GM23338 (cell line): ENCODE results near the gene NIT1. TPM values are rescaled to one million over a fixed set of nuclear protein-coding genes. Genes with fewer than 3 reads are reported as not detected.

ENCODE experiments used
- ATAC-seq: fragments of 200-7000 bp; cut with Tn5 transposase; 3 replicates; pipeline ENCODE4 v1.9.1; 2020
- DNase-seq: peaks from one replicate; pipeline ENCODE4 v3.0.0-alpha.2; 2015; ENCODE audit warnings: low spot score
- H2AFZ ChIP-seq: fragments of 200-600 bp; sonication (generic); 2 replicates; pipeline ENCODE4 v1.8.0; 2016; ENCODE audit warnings: antibody characterized with exemption, mild to moderate bottlenecking, moderate library complexity
- H3F3A ChIP-seq: fragments of 200-600 bp; sonication (generic); replicated peaks from 2 replicates; pipeline ENCODE4 v1.8.0; 2017; ENCODE audit warnings: antibody characterized with exemption, mixed run types, low read depth
- H3K27ac ChIP-seq: fragments of 200-600 bp; sonication (generic); 2 replicates; pipeline ENCODE4 v1.6.1; 2016; ENCODE audit warnings: low read depth
- H3K27me3 ChIP-seq: fragments of 200-600 bp; sonication (generic); 2 replicates; pipeline ENCODE4 v1.8.0; 2016; ENCODE audit warnings: mild to moderate bottlenecking, mixed run types, moderate library complexity; ENCODE audit not compliant: insufficient read depth
- H3K36me3 ChIP-seq: fragments of 200-600 bp; sonication (generic); 2 replicates; pipeline ENCODE4 v1.8.0; 2016; ENCODE audit warnings: mild to moderate bottlenecking; ENCODE audit not compliant: insufficient read depth
- H3K4me1 ChIP-seq: fragments of 200-600 bp; sonication (generic); 2 replicates; pipeline ENCODE4 v1.8.0; 2016; ENCODE audit warnings: mild to moderate bottlenecking, moderate library complexity; ENCODE audit not compliant: insufficient read depth
- H3K4me2 ChIP-seq: fragments of 200-600 bp; sonication (generic); 2 replicates; pipeline ENCODE4 v1.7.1; 2017; ENCODE audit warnings: mixed run types
- H3K4me3 ChIP-seq: fragments of 200-600 bp; sonication (generic); 2 replicates; pipeline ENCODE4 v1.6.1; 2016; ENCODE audit warnings: mixed run types
- H3K79me2 ChIP-seq: fragments of 200-600 bp; sonication (generic); replicated peaks from 2 replicates; pipeline ENCODE4 v1.8.0; 2017; ENCODE audit warnings: mild to moderate bottlenecking; ENCODE audit not compliant: insufficient read depth
- H3K9me2 ChIP-seq: fragments of 200-600 bp; sonication (generic); 2 replicates; pipeline ENCODE4 v1.8.0; 2017; ENCODE audit not compliant: insufficient read depth
- H4K20me1 ChIP-seq: fragments of 200-600 bp; sonication (generic); replicated peaks from 2 replicates; pipeline ENCODE4 v1.8.0; 2017; ENCODE audit warnings: mild to moderate bottlenecking; ENCODE audit not compliant: insufficient read depth
- H3K27ac Mint-ChIP-seq: 2 replicates; pipeline ENCODE4 v1.8.0; 2020; ENCODE audit warnings: inconsistent platforms, mild to moderate bottlenecking, moderate library complexity, mixed read lengths
- H3K27me3 Mint-ChIP-seq: 3 replicates; pipeline ENCODE4 v1.8.0; 2022; ENCODE audit warnings: low read depth, mild to moderate bottlenecking, moderate library complexity, mixed read lengths, inconsistent platforms; ENCODE audit not compliant: insufficient read depth, poor library complexity
- H3K36me3 Mint-ChIP-seq: 3 replicates; pipeline ENCODE4 v1.8.0; 2021; ENCODE audit warnings: low read depth, mild to moderate bottlenecking, inconsistent platforms, moderate library complexity, mixed read lengths
- H3K4me1 Mint-ChIP-seq: 3 replicates; pipeline ENCODE4 v1.8.0; 2020; ENCODE audit warnings: mild to moderate bottlenecking, inconsistent platforms, mixed read lengths
- H3K4me3 Mint-ChIP-seq: 3 replicates; pipeline ENCODE4 v1.8.0; 2021; ENCODE audit warnings: moderate library complexity, mild to moderate bottlenecking, inconsistent platforms, mixed read lengths
- H3K9me3 Mint-ChIP-seq: 3 replicates; pipeline ENCODE4 v1.8.0; 2020; ENCODE audit warnings: moderate library complexity, mild to moderate bottlenecking, inconsistent platforms, mixed read lengths
- CREB1 ChIP-seq: fragments of 250-450 bp; sonication (Bioruptor Pico); IDR thresholded peaks from 2 replicates; pipeline ENCODE4 v1.5.0; 2020; ENCODE audit warnings: low read depth, mild to moderate bottlenecking, moderate library complexity
- EZH2 ChIP-seq: fragments of 200-600 bp; sonication (generic); IDR thresholded peaks from one replicate; pipeline ENCODE4 v1.8.0; 2017; ENCODE audit warnings: antibody characterized with exemption, mild to moderate bottlenecking, low read depth; ENCODE audit not compliant: unreplicated experiment
- EZH2phosphoT487 ChIP-seq: fragments of 200-600 bp; sonication (generic); IDR thresholded peaks from one replicate; pipeline ENCODE4 v1.8.1; 2018; ENCODE audit warnings: antibody characterized with exemption; ENCODE audit not compliant: unreplicated experiment
- JUNB ChIP-seq: IDR thresholded peaks from one replicate; pipeline ENCODE4 v1.6.1; 2016; ENCODE audit warnings: antibody characterized with exemption; ENCODE audit not compliant: unreplicated experiment
- ZNF462 ChIP-seq: fragments of 250-450 bp; sonication (Bioruptor Pico); IDR thresholded peaks from 2 replicates; pipeline ENCODE4 v1.5.0; 2020; ENCODE audit warnings: mild to moderate bottlenecking, moderate library complexity
- polyA plus RNA-seq: library from polyadenylated mRNA; unstranded; fragments of >200 nt; fragmentation: Nextera tagmentation; extraction: Ambion mirVana; gene quantifications from 2 replicates; pipeline ENCODE4 v1.2.1, GENCODE V29; 2016
- total RNA-seq: library from RNA; depleted of rRNA; stranded (reverse); fragments of >200 nt; shearing (Covaris generic); gene quantifications from 2 replicates; pipeline ENCODE4 v1.2.3, GENCODE V29; 2014
- TF ChIP-seq, protein P1 (sequence below): IDR thresholded peaks from 2 replicates; pipeline ENCODE4 v1.6.1; 2016; ENCODE audit warnings: antibody characterized with exemption
- TF ChIP-seq, protein P2 (sequence below), 2 experiments: fragments of 200-600 bp in 1 of 2; sonication (generic) in 1 of 2; conservative IDR thresholded peaks; 2 replicates each; pipeline versions ENCODE4 v1.5.1 to v1.6.1; 2016 to 2017; ENCODE audit warnings: antibody characterized with exemption in 2 of 2, low read depth in 2 of 2, mild to moderate bottlenecking in 2 of 2, moderate library complexity in 1 of 2

NIT1 gene
- total and polyA plus RNA-seq, 2 experiments from 2014 or later = 35.9 to 43.0 TPM

- TF ChIP-seq ZNF462 (CRISPR knock-in tag) (no peak), JUNB (no peak), EZH2phosphoT487 (no peak), EZH2 (no peak)
- TF ChIP-seq, protein P1, sequence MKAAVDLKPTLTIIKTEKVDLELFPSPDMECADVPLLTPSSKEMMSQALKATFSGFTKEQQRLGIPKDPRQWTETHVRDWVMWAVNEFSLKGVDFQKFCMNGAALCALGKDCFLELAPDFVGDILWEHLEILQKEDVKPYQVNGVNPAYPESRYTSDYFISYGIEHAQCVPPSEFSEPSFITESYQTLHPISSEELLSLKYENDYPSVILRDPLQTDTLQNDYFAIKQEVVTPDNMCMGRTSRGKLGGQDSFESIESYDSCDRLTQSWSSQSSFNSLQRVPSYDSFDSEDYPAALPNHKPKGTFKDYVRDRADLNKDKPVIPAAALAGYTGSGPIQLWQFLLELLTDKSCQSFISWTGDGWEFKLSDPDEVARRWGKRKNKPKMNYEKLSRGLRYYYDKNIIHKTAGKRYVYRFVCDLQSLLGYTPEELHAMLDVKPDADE = no peak
Measured at GRCh38 chr1:161085165-161085564, 32.7 kb upstream of the NIT1 start (continued).

DNA sequence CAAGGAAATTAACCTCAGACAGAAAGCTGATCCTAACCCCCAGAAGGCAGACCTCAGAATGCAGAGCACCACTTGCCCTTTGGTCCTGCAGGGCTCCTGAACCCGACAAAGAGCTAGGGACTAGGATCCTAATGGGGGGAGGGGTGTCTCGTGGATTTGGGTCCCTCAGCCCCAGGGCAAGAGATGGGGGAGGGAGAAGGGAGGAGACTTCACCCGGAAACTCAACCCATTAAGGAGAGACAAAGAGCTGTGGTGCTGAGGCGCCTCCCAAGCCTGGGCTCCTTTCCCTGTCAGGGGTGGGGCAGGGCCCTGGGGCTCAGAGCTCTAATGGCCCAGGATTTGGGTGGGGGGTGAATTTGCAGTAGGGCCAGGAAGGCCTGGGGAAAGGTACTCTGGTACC is 31.4 kb upstream of the NIT1 start:
- Mint-ChIP-seq H3K9me3 (no peaks in the 10 kb centered on the region; the same call in 2 of the 3 replicates), H3K27me3 (peaks cover 12% of the 10 kb centered on the region), H3K4me3 (no peak overlapping the region), H3K36me3 (no peaks in the 10 kb centered on the region; the same call in 2 of the 3 replicates), H3K27ac (no peak overlapping the region), H3K4me1 (peaks cover 20% of the 10 kb centered on the region)
- peaks cover 5% of the 10 kb centered on the region; the same call in 1 of the 2 replicates for H3K9me2 ChIP-seq
- ATAC-seq (no peak; the same call in 2 of the 3 replicates), DNase-seq (peak; percentile 17)
- 0 out of 2 replicates have a peak overlapping the region, but pooled peaks have one; percentile 14 for H2AFZ ChIP-seq
- no peak overlapping the region for H3K4me3 ChIP-seq
- H3K27ac ChIP-seq = no peak overlapping the region
- H3K4me1 ChIP-seq = peaks cover 7% of the 10 kb centered on the region
- no peaks in the 10 kb centered on the region for H3K36me3 ChIP-seq
- no peaks in the 10 kb centered on the region for H3K27me3 ChIP-seq
- H3F3A ChIP-seq = no peaks in the 10 kb centered on the region
- H3K4me2 ChIP-seq = 0 out of 2 replicates have a peak overlapping the region, but pooled peaks have one; percentile 38
- no peaks in the 10 kb centered on the region for H3K79me2 ChIP-seq
- no peaks in the 10 kb centered on the region for H4K20me1 ChIP-seq
- TF ChIP-seq, protein P2, sequence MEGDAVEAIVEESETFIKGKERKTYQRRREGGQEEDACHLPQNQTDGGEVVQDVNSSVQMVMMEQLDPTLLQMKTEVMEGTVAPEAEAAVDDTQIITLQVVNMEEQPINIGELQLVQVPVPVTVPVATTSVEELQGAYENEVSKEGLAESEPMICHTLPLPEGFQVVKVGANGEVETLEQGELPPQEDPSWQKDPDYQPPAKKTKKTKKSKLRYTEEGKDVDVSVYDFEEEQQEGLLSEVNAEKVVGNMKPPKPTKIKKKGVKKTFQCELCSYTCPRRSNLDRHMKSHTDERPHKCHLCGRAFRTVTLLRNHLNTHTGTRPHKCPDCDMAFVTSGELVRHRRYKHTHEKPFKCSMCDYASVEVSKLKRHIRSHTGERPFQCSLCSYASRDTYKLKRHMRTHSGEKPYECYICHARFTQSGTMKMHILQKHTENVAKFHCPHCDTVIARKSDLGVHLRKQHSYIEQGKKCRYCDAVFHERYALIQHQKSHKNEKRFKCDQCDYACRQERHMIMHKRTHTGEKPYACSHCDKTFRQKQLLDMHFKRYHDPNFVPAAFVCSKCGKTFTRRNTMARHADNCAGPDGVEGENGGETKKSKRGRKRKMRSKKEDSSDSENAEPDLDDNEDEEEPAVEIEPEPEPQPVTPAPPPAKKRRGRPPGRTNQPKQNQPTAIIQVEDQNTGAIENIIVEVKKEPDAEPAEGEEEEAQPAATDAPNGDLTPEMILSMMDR (conservative IDR thresholded peaks at IDR 0.05; ENCODE audit: low read depth in 2 of 2) = no peak
- TF ChIP-seq CREB1 = no peak
- no peak for TF ChIP-seq EZH2phosphoT487
- TF ChIP-seq, protein P1 = no peak
- no peak for TF ChIP-seq JUNB
